Esophagus squamous epithelium (tissue), 4 donors: ENCODE data around the gene CCBE1. TPM values are rescaled to one million over a fixed set of nuclear protein-coding genes. Genes with fewer than 3 reads are reported as not detected.

Experiments used
- total RNA-seq, 4 donors: library from RNA; depleted of rRNA; stranded (reverse); fragments of >200 nt; gene quantifications; one replicate each; pipeline ENCODE4 v1.1.0, GENCODE V29; 2016

CCBE1 gene
- total RNA-seq, 4 donors from 2014 or later = 0.34 to 4.6 (median 1.3) TPM

Other genes starting within 250 kb of the CCBE1 start
- 10 to 100 TPM in 1 of 4 donors, 1 to 10 TPM in 3; 6.9 to 12.5 (median 7.8) TPM for gene PMAIP1, start 202.6 kb upstream of the CCBE1 start, total RNA-seq